Coronary artery (tissue), 2 donors: Measurements from ENCODE around the gene COL5A1.

Experiments
- DNase-seq: peaks from one replicate; pipeline ENCODE4 v3.0.0-alpha.2; 2017; ENCODE audit warnings: low spot score
- H3K27ac ChIP-seq, 2 donors: fragments of 200-600 bp; sonication (generic); one replicate each; pipeline ENCODE4 v1.5.1; 2016 to 2019
- H3K4me3 ChIP-seq: fragments of 200-600 bp; sonication (generic); 2 replicates; pipeline ENCODE4 v1.5.1; 2016; ENCODE audit warnings: mild to moderate bottlenecking, moderate library complexity
- CTCF ChIP-seq: fragments of 200-600 bp; sonication (generic); IDR thresholded peaks from one replicate; pipeline ENCODE4 v1.5.1; 2019; ENCODE audit warnings: antibody characterized with exemption

The COL5A1 gene

GRCh38 chr9:134670851-134671281 is 29.3 kb downstream of the COL5A1 start:
- Histone ChIP-seq H3K27ac (peak overlapping the region in 1 of 2 donors; percentile 56), H3K4me3 (no peak overlapping the region)
- DNase-seq, result no peak
- TF ChIP-seq CTCF, result no peak

GRCh38 chr9:134671341-134672113 is 29.9 kb downstream of the COL5A1 start:
- H3K27ac ChIP-seq, result peak overlapping the region in 1 of 2 donors; percentile 56
- DNase-seq, result no peak
- TF ChIP-seq CTCF, result no peak
- H3K4me3 ChIP-seq, result no peak overlapping the region

- Histone ChIP-seq H3K27ac (no peak overlapping the region), H3K4me3 (no peak overlapping the region)
- no peak for DNase-seq
- TF ChIP-seq CTCF, result no peak
These were observed 34.8 kb downstream of the COL5A1 start for GRCh38 chr9:134676361-134676760.

GRCh38 chr9:134676886-134677285 is 35.3 kb downstream of the COL5A1 start:
- no peak for DNase-seq
- no peak overlapping the region for H3K27ac ChIP-seq
- no peak overlapping the region for H3K4me3 ChIP-seq
- no peak for TF ChIP-seq CTCF

- no peak for DNase-seq
- H3K27ac ChIP-seq, result no peak overlapping the region
- TF ChIP-seq CTCF, result no peak
- no peak overlapping the region for H3K4me3 ChIP-seq
These were observed 36.1 kb downstream of the COL5A1 start for GRCh38 chr9:134677743-134678142.

GRCh38 chr9:134678206-134678605 is 36.6 kb downstream of the COL5A1 start:
- no peak overlapping the region for H3K4me3 ChIP-seq
- no peak overlapping the region for H3K27ac ChIP-seq
- no peak for TF ChIP-seq CTCF
- no peak for DNase-seq

GRCh38 chr9:134678666-134679443 is 37.3 kb downstream of the COL5A1 start:
- Histone ChIP-seq H3K4me3 (no peak overlapping the region), H3K27ac (peak overlapping the region in 1 of 2 donors; percentile 16)
- no peak for DNase-seq
- TF ChIP-seq CTCF, result no peak
